Measurements from ENCODE around the gene PTPRCAP.

- TF ChIP-seq CTCF (optimal IDR thresholded peaks at IDR 0.05 in 1 of 3, IDR thresholded peaks at IDR 0.05 in 1 of 3, conservative IDR thresholded peaks at IDR 0.05 in 1 of 3; ENCODE audit: extremely low read depth in 1 of 3, insufficient read depth in 2 of 3, low read length in 3 of 3) (no peak), EZH2 (IDR thresholded peaks at IDR 0.05; ENCODE audit: low read length) (no peak)
Measured at GRCh38 chr11:67410984-67411784, 26.3 kb downstream of the PTPRCAP start.

Measured in keratinocyte (primary cell).